ENCODE data around the gene TSHZ2. TPM values are rescaled to one million over a fixed set of nuclear protein-coding genes. Genes with fewer than 3 reads are reported as not detected.

TSHZ2 gene
- total and polyA plus RNA-seq, 2 donors (not counting 1 experiment from before 2014, with no cell fraction given): 1.00 to 5.7 TPM

GRCh38 chr20:53220482-53221307 is 248.5 kb downstream of the TSHZ2 start:
- no peak overlapping the region for H3K27ac Mint-ChIP-seq
- POLR2A ChIA-PET: no interaction called here
- H2AFZ ChIP-seq (ENCODE audit: insufficient read depth, low read depth, low read length, poor library complexity, severe bottlenecking): no peak overlapping the region

More at GRCh38 chr20:53220482-53221307, 248.5 kb downstream of the TSHZ2 start:
- H3K4me3 Mint-ChIP-seq: no peak overlapping the region
- Histone ChIP-seq H3K9me3 (ENCODE audit: control extremely low read depth in 1 of 3, control insufficient read depth in 2 of 3, insufficient read depth in 1 of 3, low read length in 2 of 3) (no peaks in the 10 kb centered on the region), H3K9ac (ENCODE audit: low read length) (no peak overlapping the region), H4K20me1 (ENCODE audit: control insufficient read depth, insufficient read depth, low read length, poor library complexity, severe bottlenecking) (no peaks in the 10 kb centered on the region), H3K79me2 (ENCODE audit: control insufficient read depth, insufficient read depth, low read length) (no peaks in the 10 kb centered on the region), H3K4me3 (ENCODE audit: control extremely low read depth in 1 of 5, extremely low read depth in 1 of 5, insufficient read depth in 1 of 5, low read depth in 2 of 5, low read length in 4 of 5) (no peak overlapping the region), H3K4me2 (replicated peaks; ENCODE audit: low read depth, low read length, poor library complexity, severe bottlenecking) (no peak overlapping the region), H3K36me3 (replicated peaks in 1 of 2; ENCODE audit: control extremely low read depth in 1 of 2, control insufficient read depth in 1 of 2, extremely low read depth in 1 of 2, insufficient read depth in 2 of 2, low read length in 1 of 2) (no peaks in the 10 kb centered on the region), H3K27ac (ENCODE audit: low read length in 2 of 2) (no peak overlapping the region), H3K4me1 (ENCODE audit: control insufficient read depth in 2 of 2, insufficient read depth in 2 of 2, low read length in 2 of 2) (peaks cover 4 to 5% of the 10 kb centered on the region in 2 donors), H3K27me3 (replicated peaks in 1 of 4; ENCODE audit: control extremely low read depth in 1 of 4, control insufficient read depth in 3 of 4, insufficient read depth in 4 of 4, low read length in 3 of 4) (peaks cover 0 to 9% (median 2%) of the 10 kb centered on the region in 4 experiments)
- intact Hi-C loops (cut with micrococcal nuclease): no loop called here
- DNase-seq: no peak
- peaks cover 8% of the 10 kb centered on the region for H3K4me1 Mint-ChIP-seq
- TF ChIP-seq EZH2 (IDR thresholded peaks at IDR 0.05; ENCODE audit: borderline replicate concordance, insufficient read depth, low read depth, low read length, poor library complexity, severe bottlenecking): no peak
- no peak for TF ChIP-seq CTCF (IDR thresholded peaks at IDR 0.05)
- H3K9me3 Mint-ChIP-seq (ENCODE audit: insufficient read depth): no peaks in the 10 kb centered on the region
- WGBS (ENCODE audit: insufficient coverage): 75% methylated on average over 4 of the region's 9 CpGs
- peaks cover 21% of the 10 kb centered on the region for H3K27me3 Mint-ChIP-seq
- CTCF ChIA-PET: interaction anchor here (1.1 kb wide), 1 partner anchor 909 kb away, joined by 6 read pairs; no protein-coding TSS in a partner anchor
- no peak for ATAC-seq (ENCODE audit: low read depth)
